GM12878 (cell line): Measurements from ENCODE around the gene PEX1. TPM values are rescaled to one million over a fixed set of nuclear protein-coding genes. Genes with fewer than 3 reads are reported as not detected.
"Not testable (repeated sequence)": the region's sequence is repeated elsewhere in the genome, so short reads cannot be mapped to it uniquely, and the experiment has no call there.

ENCODE experiments used
- ATAC-seq: fragments of 200-7000 bp; cut with Tn5 transposase; 3 replicates; pipeline ENCODE4 v1.9.1; 2020; ENCODE audit warnings: mild to moderate bottlenecking, moderate library complexity
- BruUV-seq: library from RNA; stranded (reverse); fragments of 400-500 nt; replicated peaks from 2 replicates; lab custom pipeline; 2021; lab: Mats Ljungman, UMichigan
- CTCF ChIA-PET: fragments of 300-600 bp; sonication (Branson Sonifier 250); formaldehyde crosslinking; extraction: SDS; loops from one replicate; lab custom pipeline; 2021; ENCODE audit warnings: inconsistent platforms; lab: Yijun Ruan, JAX
- POLR2A ChIA-PET: fragments of 350-600 bp; formaldehyde crosslinking; extraction: SDS; loops from one replicate; lab custom pipeline; 2021; ENCODE audit warnings: inconsistent platforms; lab: Charles Lee
- RAD21 ChIA-PET: fragments of 300-600 bp; sonication (Branson Sonifier 250); formaldehyde crosslinking; loops from one replicate; lab custom pipeline; 2023; ENCODE audit warnings: antibody characterized with exemption; ENCODE audit not compliant: unreplicated experiment; lab: Charles Lee
- SMC1A ChIA-PET: fragments of 300-600 bp; sonication (Branson Sonifier 250); formaldehyde crosslinking; loops from one replicate; lab custom pipeline; 2023; ENCODE audit not compliant: unreplicated experiment, uncharacterized antibody; lab: Charles Lee
- DNase-seq: peaks from one replicate; pipeline ENCODE4 v3.0.0-alpha.2; 2011; ENCODE audit warnings: low read depth, low spot score
- FAIRE-seq: peaks from 3 replicates; lab custom pipeline; 2011; peaks lifted over from hg19 to GRCh38; lab: Jason Lieb, UNC
- H2AFZ ChIP-seq: 2 replicates; pipeline ENCODE4 v1.6.0; 2011; ENCODE audit warnings: low read depth, low read length, control low read depth; ENCODE audit not compliant: control insufficient read depth
- H3K27ac ChIP-seq: 2 replicates; pipeline ENCODE4 v1.5.1; 2011; ENCODE audit warnings: control low read depth; ENCODE audit not compliant: control insufficient read depth, insufficient read depth
- H3K27me3 ChIP-seq, 2 experiments: replicated peaks in 1 of 2; 2 replicates each; pipeline versions ENCODE4 v1.6.0 to v1.6.1; 2011; ENCODE audit warnings: low read length in 1 of 2; ENCODE audit not compliant: control insufficient read depth in 2 of 2, insufficient read depth in 2 of 2
- H3K36me3 ChIP-seq, 2 experiments: 2 replicates each; pipeline ENCODE4 v1.5.1; 2011; ENCODE audit warnings: low read length in 1 of 2; ENCODE audit not compliant: control insufficient read depth in 2 of 2, insufficient read depth in 2 of 2
- H3K4me1 ChIP-seq: 2 replicates; pipeline ENCODE4 v1.6.1; 2011; ENCODE audit warnings: mild to moderate bottlenecking, low read length, moderate library complexity, mixed read lengths; ENCODE audit not compliant: control insufficient read depth, insufficient read depth
- H3K4me2 ChIP-seq: 2 replicates; pipeline ENCODE4 v1.6.0; 2011; ENCODE audit warnings: control low read depth; ENCODE audit not compliant: control insufficient read depth, insufficient read depth
- H3K4me3 ChIP-seq: fragments of 200-600 bp; sonication (generic); 2 replicates; pipeline ENCODE4 v1.5.1; 2016
- H3K79me2 ChIP-seq: 2 replicates; pipeline ENCODE4 v1.6.0; 2011; ENCODE audit warnings: low read length; ENCODE audit not compliant: control insufficient read depth, insufficient read depth
- H3K9ac ChIP-seq: 2 replicates; pipeline ENCODE4 v1.8.0; 2011; ENCODE audit warnings: low read length, control low read depth, mixed read lengths; ENCODE audit not compliant: control insufficient read depth, insufficient read depth
- H3K9me3 ChIP-seq: replicated peaks from 3 replicates; pipeline ENCODE4 v1.5.1; 2011; ENCODE audit warnings: mild to moderate bottlenecking, low read length; ENCODE audit not compliant: control insufficient read depth, insufficient read depth
- H4K20me1 ChIP-seq: 2 replicates; pipeline ENCODE4 v1.6.0; 2011; ENCODE audit not compliant: control insufficient read depth, insufficient read depth
- WGBS: methylation state at CpG from one replicate; pipeline ENCODE4 v1.1.6; 2016; ENCODE audit warnings: low lambda C conversion rate; ENCODE audit not compliant: insufficient replicate concordance, insufficient coverage; ENCODE audit errors: missing lambda C conversion rate; 5-methylcytosine and 5-hydroxymethylcytosine counted together
- in situ Hi-C: fragments of 300-500 bp; cut with MboI; formaldehyde crosslinking; loops from 9 replicates; pipeline ENCODE4 v1.14.3; 2018; ENCODE audit warnings: mixed read lengths
- intact Hi-C: fragments of 100-400 bp; cut with micrococcal nuclease; formaldehyde crosslinking; loops from one replicate; pipeline ENCODE4 v1.14.2; 2022; ENCODE audit not compliant: unreplicated experiment
- polyA plus RNA-seq, 11 experiments: library from polyadenylated mRNA; depleted of rRNA in 4 of 11; unstranded in 6 of 11; stranded (reverse) in 5 of 11; fragments of >200 nt; fragmentation: Nextera tagmentation in 4 of 11; fragmentation: Illumina TruSeq in 1 of 11; extraction: Ambion mirVana in 4 of 11; extraction: Trizol in 1 of 11; gene quantifications; 1 replicate in 1 of 11; 2 replicates in 10 of 11; pipeline versions ENCODE4 v1.2.1 to v1.2.3, GENCODE V29; 2011 to 2016; ENCODE audit warnings: inconsistent platforms in 2 of 11, missing spikeins in 2 of 11, low read depth in 1 of 11
- total RNA-seq, 4 experiments: library from RNA; depleted of rRNA in 3 of 4; stranded (reverse); fragments of >200 nt in 3 of 4; fragmentation: Illumina TruSeq in 1 of 4; extraction: Trizol in 1 of 4; gene quantifications; 2 replicates each; pipeline versions ENCODE4 v1.2.1 to v1.2.3, GENCODE V29; 2013 to 2021

PEX1 gene
- total and polyA plus RNA-seq, 10 of the 15 experiments (the other 5 are each of a cell fraction or from before 2014, with no cell fraction given): 6.7 to 22.9 (median 15.4) TPM

DNA sequence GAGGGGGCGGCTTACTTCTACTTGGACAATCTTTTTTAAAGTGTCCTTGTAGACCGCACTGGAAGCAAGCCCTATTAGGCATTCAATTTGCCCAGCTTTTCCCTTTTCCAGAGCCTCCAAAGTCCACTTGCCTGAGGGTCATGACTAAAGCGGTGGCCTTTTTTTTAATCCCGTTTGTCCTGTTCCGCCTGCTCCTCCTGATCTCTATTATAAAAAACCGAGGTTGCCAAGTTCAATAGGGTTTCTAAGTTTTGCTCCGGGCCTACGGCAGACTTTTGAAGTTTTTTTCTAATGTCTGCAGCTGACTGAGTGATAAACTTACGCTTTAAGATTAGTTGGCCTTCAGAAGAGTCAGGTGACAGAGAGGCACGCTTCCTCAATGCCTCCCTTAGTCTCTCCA, 54.3 kb downstream of the PEX1 start:
- H4K20me1 ChIP-seq, H3K36me3 ChIP-seq, H3K27ac ChIP-seq, POLR2A ChIA-PET, in situ Hi-C loops, H3K9me3 ChIP-seq, DNase-seq, H3K27me3 ChIP-seq, H3K4me3 ChIP-seq, ATAC-seq, RAD21 ChIA-PET, CTCF ChIA-PET, intact Hi-C loops, BruUV-seq, FAIRE-seq, H2AFZ ChIP-seq, H3K79me2 ChIP-seq, SMC1A ChIA-PET, H3K4me2 ChIP-seq, H3K9ac ChIP-seq, H3K4me1 ChIP-seq: not testable (repeated sequence)
- 82% methylated on average over 10 of the region's 10 CpGs for WGBS

DNA sequence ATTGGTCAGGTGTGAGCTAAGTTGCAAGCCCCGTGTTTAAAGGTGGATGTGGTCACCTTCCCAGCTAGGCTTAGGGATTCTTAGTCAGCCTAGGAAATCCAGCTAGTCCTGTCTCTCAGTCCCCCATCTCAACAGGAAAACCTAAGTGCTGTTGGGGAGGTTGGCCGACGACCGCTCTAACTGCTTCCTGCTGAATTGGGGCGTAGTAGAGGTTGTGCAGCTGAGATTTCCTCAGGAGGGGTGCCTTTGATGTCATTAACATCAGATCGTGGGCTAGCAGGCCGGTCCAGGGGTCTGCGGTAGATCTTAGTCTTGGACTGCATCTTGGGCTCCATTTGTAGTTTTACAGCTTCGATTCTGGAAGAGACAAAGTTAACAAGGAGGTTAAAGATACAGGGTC, 59.7 kb downstream of the PEX1 start:
- H3K36me3 ChIP-seq, H3K4me3 ChIP-seq, H3K4me2 ChIP-seq, in situ Hi-C loops, H3K27ac ChIP-seq, POLR2A ChIA-PET, H4K20me1 ChIP-seq, DNase-seq, ATAC-seq, H3K79me2 ChIP-seq, H3K9me3 ChIP-seq, H2AFZ ChIP-seq, CTCF ChIA-PET, BruUV-seq, H3K9ac ChIP-seq, H3K4me1 ChIP-seq, H3K27me3 ChIP-seq, FAIRE-seq, RAD21 ChIA-PET: not testable (repeated sequence)
- intact Hi-C loops: loop anchor here (10.0 kb wide), 1 partner anchor 586 kb away; no protein-coding TSS in a partner anchor
- SMC1A ChIA-PET: interaction anchor here (0.7 to 1.5 kb wide), 2 partner anchors 20 to 1939 kb away, joined by 3 read pairs; no protein-coding TSS in a partner anchor
- WGBS: 89% methylated on average over 9 of the region's 9 CpGs
